ENCODE data around the gene KCNQ1.

- TF ChIP-seq PYGO2 (tag; IDR thresholded peaks at IDR 0.05) (no peak), TRIM25 (IDR thresholded peaks at IDR 0.05; ENCODE audit: borderline replicate concordance) (no peak), TEAD4 (IDR thresholded peaks at IDR 0.05; ENCODE audit: low read length) (no peak), TEAD4 (CRISPR knock-in tag; IDR thresholded peaks at IDR 0.05; ENCODE audit: borderline replicate concordance) (no peak), ZNF436 (CRISPR knock-in tag; IDR thresholded peaks at IDR 0.05) (no peak), SOX6 (IDR thresholded peaks at IDR 0.05) (no peak), ZNF609 (CRISPR knock-in tag; IDR thresholded peaks at IDR 0.05; ENCODE audit: borderline replicate concordance) (no peak)
Observed at GRCh38 chr11:2842876-2843275, 398.1 kb downstream of the KCNQ1 start.
